Hepatocyte (in vitro differentiated cells): Measurements from ENCODE around the gene NTRK3. TPM values are rescaled to one million over a fixed set of nuclear protein-coding genes. Genes with fewer than 3 reads are reported as not detected.

Experiments used
- DNase-seq: peaks from one replicate; pipeline ENCODE4 v3.0.0-alpha.2; 2016; ENCODE audit warnings: low spot score
- H2AFZ ChIP-seq: fragments of 200-600 bp; sonication (generic); 2 replicates; pipeline ENCODE4 v1.6.0; 2016; ENCODE audit warnings: antibody characterized with exemption, mild to moderate bottlenecking
- H3K27ac ChIP-seq: fragments of 200-600 bp; sonication (generic); 2 replicates; pipeline ENCODE4 v1.5.1; 2016; ENCODE audit warnings: mild to moderate bottlenecking
- H3K27me3 ChIP-seq: fragments of 200-600 bp; sonication (generic); 2 replicates; pipeline ENCODE4 v1.6.1; 2016
- H3K36me3 ChIP-seq: fragments of 200-600 bp; sonication (generic); replicated peaks from 2 replicates; pipeline ENCODE4 v1.5.1; 2016; ENCODE audit warnings: low read depth; ENCODE audit not compliant: insufficient read depth
- H3K4me1 ChIP-seq: fragments of 200-600 bp; sonication (generic); 2 replicates; pipeline ENCODE4 v1.5.1; 2016; ENCODE audit warnings: mild to moderate bottlenecking, moderate library complexity; ENCODE audit not compliant: insufficient read depth
- H3K4me2 ChIP-seq: fragments of 200-600 bp; sonication (generic); 2 replicates; pipeline ENCODE4 v1.6.0; 2016
- H3K4me3 ChIP-seq: fragments of 200-600 bp; sonication (generic); 2 replicates; pipeline ENCODE4 v1.5.1; 2016; ENCODE audit warnings: mild to moderate bottlenecking
- H3K79me2 ChIP-seq: fragments of 200-600 bp; sonication (generic); 2 replicates; pipeline ENCODE4 v1.6.0; 2017; ENCODE audit warnings: mild to moderate bottlenecking
- H3K9me2 ChIP-seq: fragments of 200-600 bp; sonication (generic); replicated peaks from 2 replicates; pipeline ENCODE4 v1.6.0; 2017; ENCODE audit warnings: mild to moderate bottlenecking; ENCODE audit not compliant: insufficient read depth
- H3K9me3 ChIP-seq: fragments of 200-600 bp; sonication (generic); 2 replicates; pipeline ENCODE4 v1.5.1; 2016; ENCODE audit warnings: low read depth, mild to moderate bottlenecking
- H4K20me1 ChIP-seq: fragments of 200-600 bp; sonication (generic); 2 replicates; pipeline ENCODE4 v1.6.0; 2016; ENCODE audit warnings: mild to moderate bottlenecking; ENCODE audit not compliant: insufficient read depth, poor library complexity, severe bottlenecking
- EZH2 ChIP-seq: fragments of 200-600 bp; sonication (generic); IDR thresholded peaks from 2 replicates; pipeline ENCODE4 v1.6.1; 2016; ENCODE audit warnings: antibody characterized with exemption, mild to moderate bottlenecking, borderline replicate concordance
- EZH2phosphoT487 ChIP-seq: fragments of 200-600 bp; sonication (generic); IDR thresholded peaks from one replicate; pipeline ENCODE4 v1.6.1; 2018; ENCODE audit warnings: antibody characterized with exemption, mild to moderate bottlenecking, low read depth, moderate library complexity; ENCODE audit not compliant: unreplicated experiment, severe bottlenecking
- WGBS: methylation state at CpG from one replicate; pipeline ENCODE4 v1.1.6; 2016; ENCODE audit warnings: low lambda C conversion rate; ENCODE audit errors: missing lambda C conversion rate; 5-methylcytosine and 5-hydroxymethylcytosine counted together
- polyA plus RNA-seq: library from polyadenylated mRNA; unstranded; fragments of >200 nt; fragmentation: Nextera tagmentation; extraction: Ambion mirVana; gene quantifications from 2 replicates; pipeline ENCODE4 v1.2.1, GENCODE V29; 2016
- total RNA-seq: library from RNA; depleted of rRNA; stranded (reverse); fragments of >200 nt; gene quantifications from 2 replicates; pipeline ENCODE4 v1.2.3, GENCODE V29; 2014
- TF ChIP-seq, protein P1 (sequence below): fragments of 200-600 bp; sonication (generic); IDR thresholded peaks from 2 replicates; pipeline ENCODE4 v1.5.1; 2016; ENCODE audit warnings: antibody characterized with exemption, mild to moderate bottlenecking; ENCODE audit not compliant: poor library complexity

Gene NTRK3
- total and polyA plus RNA-seq, 2 experiments from 2014 or later: 4.9 to 5.6 TPM

DNA sequence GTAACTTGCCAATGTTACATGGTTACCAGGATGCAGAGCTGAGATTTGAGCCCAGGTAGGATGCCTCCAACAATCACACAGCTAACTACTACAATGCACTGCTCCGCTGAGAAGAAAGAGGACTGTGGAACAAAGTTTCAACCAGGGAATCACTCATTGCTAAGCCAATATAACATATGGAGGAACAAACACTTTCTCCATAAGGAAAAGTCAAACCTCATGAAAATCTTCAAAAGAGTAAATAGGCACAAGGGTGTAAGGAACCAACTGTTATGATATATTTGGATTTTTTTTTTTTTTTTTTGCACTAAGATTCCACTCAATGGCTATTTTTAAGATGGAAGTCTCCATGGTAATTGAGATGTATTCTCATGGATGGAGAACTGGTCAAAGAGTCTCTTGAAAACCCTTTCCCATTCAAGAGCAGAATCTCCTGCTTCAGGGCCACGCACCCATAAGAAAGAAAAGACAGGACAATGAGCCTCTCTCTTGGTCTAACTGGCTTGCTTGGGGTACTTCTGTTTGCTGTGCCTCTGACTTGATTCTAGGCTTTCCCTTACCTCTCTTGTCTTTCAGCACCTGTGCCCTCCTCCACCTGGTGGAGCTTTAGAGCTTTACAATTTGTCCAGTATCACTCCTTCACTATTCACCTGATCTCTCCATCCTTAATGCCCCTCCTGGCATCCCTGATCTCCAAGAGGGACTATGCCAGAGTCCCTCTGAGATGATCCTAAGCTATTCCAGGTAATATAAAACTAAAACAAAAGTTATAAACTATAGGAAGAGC is 252.8 kb downstream of the NTRK3 start:
- 84% methylated on average over 2 of the region's 2 CpGs for WGBS
- H3K79me2 ChIP-seq: no peaks in the 10 kb centered on the region

DNA sequence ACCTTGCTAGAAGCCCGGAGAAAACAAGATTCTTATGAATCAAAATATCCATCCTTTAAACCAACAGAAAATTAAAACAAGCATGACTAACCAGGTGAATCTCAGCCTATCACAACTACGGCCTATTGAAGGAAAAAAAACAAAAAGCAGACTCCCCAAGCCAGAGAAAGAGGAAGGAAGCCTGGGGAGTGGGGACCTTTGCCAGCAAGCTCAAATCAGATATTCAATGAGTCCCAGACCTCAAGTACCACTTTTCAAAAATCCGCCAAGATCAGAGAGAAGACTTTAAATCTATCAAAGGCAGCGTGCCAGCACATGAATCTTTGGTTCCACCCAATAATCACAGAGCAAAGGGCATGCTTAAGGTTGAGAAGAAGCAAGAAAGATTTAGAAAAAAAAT is 253.8 kb downstream of the NTRK3 start:
- H3K4me2 ChIP-seq: no peak overlapping the region
- H3K9me2 ChIP-seq: no peaks in the 10 kb centered on the region
- DNase-seq: no peak
- TF ChIP-seq, protein P1, sequence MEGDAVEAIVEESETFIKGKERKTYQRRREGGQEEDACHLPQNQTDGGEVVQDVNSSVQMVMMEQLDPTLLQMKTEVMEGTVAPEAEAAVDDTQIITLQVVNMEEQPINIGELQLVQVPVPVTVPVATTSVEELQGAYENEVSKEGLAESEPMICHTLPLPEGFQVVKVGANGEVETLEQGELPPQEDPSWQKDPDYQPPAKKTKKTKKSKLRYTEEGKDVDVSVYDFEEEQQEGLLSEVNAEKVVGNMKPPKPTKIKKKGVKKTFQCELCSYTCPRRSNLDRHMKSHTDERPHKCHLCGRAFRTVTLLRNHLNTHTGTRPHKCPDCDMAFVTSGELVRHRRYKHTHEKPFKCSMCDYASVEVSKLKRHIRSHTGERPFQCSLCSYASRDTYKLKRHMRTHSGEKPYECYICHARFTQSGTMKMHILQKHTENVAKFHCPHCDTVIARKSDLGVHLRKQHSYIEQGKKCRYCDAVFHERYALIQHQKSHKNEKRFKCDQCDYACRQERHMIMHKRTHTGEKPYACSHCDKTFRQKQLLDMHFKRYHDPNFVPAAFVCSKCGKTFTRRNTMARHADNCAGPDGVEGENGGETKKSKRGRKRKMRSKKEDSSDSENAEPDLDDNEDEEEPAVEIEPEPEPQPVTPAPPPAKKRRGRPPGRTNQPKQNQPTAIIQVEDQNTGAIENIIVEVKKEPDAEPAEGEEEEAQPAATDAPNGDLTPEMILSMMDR: no peak
- no peak for TF ChIP-seq EZH2phosphoT487
- no peak for TF ChIP-seq EZH2
- H4K20me1 ChIP-seq: no peaks in the 10 kb centered on the region
- no peaks in the 10 kb centered on the region for H3K27me3 ChIP-seq
- WGBS: 87% methylated on average over 4 of the region's 4 CpGs
- no peak overlapping the region for H2AFZ ChIP-seq
- H3K79me2 ChIP-seq: no peaks in the 10 kb centered on the region
- no peak overlapping the region for H3K27ac ChIP-seq
- H3K9me3 ChIP-seq: no peaks in the 10 kb centered on the region
- no peak overlapping the region for H3K4me3 ChIP-seq
- H3K4me1 ChIP-seq: no peaks in the 10 kb centered on the region
- H3K36me3 ChIP-seq: no peaks in the 10 kb centered on the region

More for the DNA sequence above, 252.8 kb downstream of the NTRK3 start:
- Histone ChIP-seq H3K27me3 (no peaks in the 10 kb centered on the region), H3K4me1 (no peaks in the 10 kb centered on the region), H3K4me3 (no peak overlapping the region), H3K4me2 (no peak overlapping the region), H4K20me1 (no peaks in the 10 kb centered on the region), H3K27ac (no peak overlapping the region), H3K9me3 (no peaks in the 10 kb centered on the region), H3K36me3 (no peaks in the 10 kb centered on the region), H2AFZ (no peak overlapping the region), H3K9me2 (no peaks in the 10 kb centered on the region)
- TF ChIP-seq EZH2phosphoT487 (no peak), EZH2 (no peak)
- TF ChIP-seq, protein P1: no peak
- no peak for DNase-seq

DNA sequence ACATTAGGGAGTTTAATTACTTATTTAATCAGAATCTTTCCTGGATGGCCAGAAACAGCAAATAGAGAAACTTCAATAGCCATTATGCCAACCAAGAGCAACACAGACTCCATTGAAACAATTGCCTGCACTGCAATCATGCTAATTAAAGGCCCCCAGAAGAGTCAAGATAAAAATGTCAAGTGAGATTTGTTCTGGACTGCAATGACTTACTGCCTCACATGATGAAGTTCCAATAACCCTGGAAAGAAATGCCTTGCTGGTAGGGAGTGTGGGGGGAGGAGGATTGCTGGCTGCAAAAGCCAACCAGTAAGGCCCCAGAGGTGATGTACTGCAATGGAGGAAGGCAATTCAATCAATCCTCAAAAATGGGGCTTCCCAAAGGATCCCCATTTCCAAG is 257.9 kb downstream of the NTRK3 start:
- H2AFZ ChIP-seq: no peak overlapping the region
- no peak overlapping the region for H3K4me3 ChIP-seq
- TF ChIP-seq, protein P1: no peak
- TF ChIP-seq EZH2phosphoT487: no peak
- TF ChIP-seq EZH2: no peak
- H3K4me2 ChIP-seq: no peak overlapping the region
- no peak overlapping the region for H3K27ac ChIP-seq
- no peaks in the 10 kb centered on the region for H3K9me2 ChIP-seq
- no peak for DNase-seq
- H4K20me1 ChIP-seq: no peaks in the 10 kb centered on the region
- no peaks in the 10 kb centered on the region for H3K27me3 ChIP-seq
- no peaks in the 10 kb centered on the region for H3K79me2 ChIP-seq
- H3K9me3 ChIP-seq: no peaks in the 10 kb centered on the region
- H3K36me3 ChIP-seq: no peaks in the 10 kb centered on the region
- H3K4me1 ChIP-seq: no peaks in the 10 kb centered on the region
